LoVo (cell line): ENCODE measurements around the gene PBX3.
"Not testable (repeated sequence)": the region's sequence is repeated elsewhere in the genome, so short reads cannot be mapped to it uniquely, and the experiment has no call there.

Experiments used
- DNase-seq: peaks from one replicate; pipeline ENCODE4 v3.0.0-alpha.2; 2016; ENCODE audit warnings: low spot score

The PBX3 gene

DNA sequence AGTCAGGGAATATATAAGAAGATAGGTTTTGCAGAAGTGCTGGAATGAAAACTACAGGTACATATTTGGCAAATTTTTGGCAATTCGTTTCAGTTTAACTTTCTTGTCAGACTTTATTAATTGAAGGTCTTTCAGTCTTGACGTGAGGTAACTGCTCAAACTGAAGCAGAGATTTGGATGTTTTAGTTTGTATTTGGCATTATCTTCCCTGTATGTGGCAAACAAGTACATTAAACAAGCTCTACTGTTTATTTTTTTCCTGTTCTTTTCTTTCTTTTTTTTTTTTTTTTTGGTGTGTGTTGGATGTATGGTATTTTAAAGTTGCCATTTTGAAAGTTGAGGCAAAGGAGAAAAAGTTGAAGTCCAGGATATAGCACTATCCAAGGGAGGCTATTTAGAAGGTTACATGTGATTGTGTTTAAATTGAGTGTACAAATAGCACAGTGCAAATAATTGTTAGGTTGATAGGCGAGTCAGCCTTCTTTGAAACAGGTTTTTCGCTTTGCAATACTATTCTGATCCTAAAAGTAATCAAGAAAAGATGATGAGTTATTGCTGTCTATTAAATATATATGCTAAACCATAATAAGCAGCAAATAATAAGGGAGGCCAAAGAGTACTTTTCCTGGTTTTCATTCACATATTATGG is 2.2 kb downstream of the PBX3 start:
- no peak for DNase-seq

GRCh38 chr9:125749951-125750626 is 2.9 kb downstream of the PBX3 start:
- no peak for DNase-seq

- no peak for DNase-seq
Observed at GRCh38 chr9:125750627-125751011, 3.4 kb downstream of the PBX3 start.

- no peak for DNase-seq
Observed at GRCh38 chr9:125752070-125752628, 5.0 kb downstream of the PBX3 start.

- no peak for DNase-seq
Observed at GRCh38 chr9:125754096-125754495, 6.9 kb downstream of the PBX3 start.

- no peak for DNase-seq
Observed at GRCh38 chr9:125755340-125755739, 8.2 kb downstream of the PBX3 start.

- DNase-seq: no peak
Observed at GRCh38 chr9:125756518-125756917, 9.3 kb downstream of the PBX3 start.

DNA sequence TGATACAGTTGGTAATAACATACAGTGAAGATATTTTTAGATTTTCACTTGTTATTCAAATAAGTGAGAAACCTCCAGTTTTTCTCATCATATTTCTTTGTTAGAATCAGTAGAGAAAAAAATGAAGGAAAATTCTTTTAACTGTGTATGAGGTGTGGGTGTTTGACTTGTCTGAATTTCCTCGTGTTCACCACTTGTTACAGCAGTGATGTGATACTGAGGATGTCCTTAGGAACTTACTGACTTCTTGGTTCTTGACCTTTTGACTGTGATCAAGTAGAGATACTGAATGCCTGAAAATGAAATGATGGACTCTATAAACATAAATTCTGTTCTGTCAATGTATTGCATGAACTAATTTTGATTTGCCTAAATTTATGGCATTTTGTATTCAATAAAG is 10.7 kb downstream of the PBX3 start:
- no peak for DNase-seq

DNA sequence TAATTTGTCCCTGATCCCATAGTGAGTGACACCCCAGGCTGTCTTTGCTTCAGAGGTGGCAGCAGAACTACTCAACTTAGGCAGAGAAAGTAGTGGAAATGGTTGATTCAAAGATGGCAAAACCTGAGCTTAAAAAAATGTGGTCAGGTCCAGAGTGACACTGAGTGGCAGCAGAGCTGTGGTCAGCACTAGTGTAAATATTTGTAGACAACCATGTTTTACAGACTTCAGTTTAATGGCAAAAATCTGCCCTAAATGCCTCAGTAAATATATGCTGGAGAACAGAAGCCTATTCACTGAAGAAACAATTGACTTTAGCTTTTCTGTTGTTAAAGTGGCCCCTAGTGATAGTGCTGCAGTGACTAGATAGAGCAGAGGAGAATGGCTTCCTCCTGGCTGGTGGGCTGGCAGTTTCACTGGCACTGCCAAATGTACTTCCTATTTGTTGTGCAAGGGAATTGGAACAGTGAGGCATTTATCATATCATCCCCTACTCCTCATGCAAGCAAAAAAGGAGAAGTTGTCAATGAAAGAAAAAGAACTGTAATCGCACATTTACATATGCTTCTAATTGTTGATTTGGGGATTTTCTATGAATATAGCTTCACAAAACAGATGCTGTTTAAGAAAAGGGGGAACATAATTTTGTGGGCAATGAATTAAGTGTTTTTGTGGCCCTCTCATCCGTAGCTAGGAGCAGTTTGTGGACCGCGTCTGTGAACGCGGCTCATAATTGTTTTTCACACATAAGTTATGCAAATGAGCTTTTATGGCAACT is 12.0 kb downstream of the PBX3 start:
- no peak for DNase-seq

DNA sequence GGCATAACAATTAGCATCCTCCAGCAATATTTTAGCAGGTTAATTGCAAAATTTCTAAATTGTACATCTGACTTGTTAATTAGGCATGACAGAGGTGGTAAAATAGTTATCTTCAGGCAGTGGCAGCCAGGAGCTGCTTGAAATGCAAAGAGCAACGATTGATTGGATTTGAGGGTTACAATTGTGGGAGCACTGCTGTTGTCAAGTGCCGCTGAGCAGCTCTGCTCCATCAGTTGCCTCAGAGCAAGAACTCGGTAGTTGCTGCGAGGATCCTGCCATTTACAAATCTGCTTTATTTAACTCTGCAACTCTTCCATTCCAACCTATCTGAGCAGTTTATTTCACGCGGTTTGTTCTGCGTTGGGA is 12.6 kb downstream of the PBX3 start:
- no peak for DNase-seq

DNA sequence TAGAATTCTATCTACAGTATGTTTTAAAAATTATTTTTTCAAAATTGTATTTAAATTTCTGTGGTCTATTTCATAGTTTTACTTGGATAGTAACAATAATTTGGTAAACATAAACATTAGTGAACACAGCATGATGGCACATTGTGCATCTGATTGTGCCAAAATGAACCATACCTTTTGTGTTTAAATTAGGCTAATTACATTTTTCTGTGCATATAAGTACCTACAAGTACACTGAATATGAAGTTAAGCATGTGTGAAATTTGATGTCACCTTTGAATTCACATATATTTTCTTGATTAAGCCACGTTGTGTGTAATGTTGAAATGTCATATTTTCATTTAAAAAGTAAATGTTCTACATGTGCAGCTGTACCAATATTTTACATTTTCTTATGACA is 13.4 kb downstream of the PBX3 start:
- no peak for DNase-seq

DNA sequence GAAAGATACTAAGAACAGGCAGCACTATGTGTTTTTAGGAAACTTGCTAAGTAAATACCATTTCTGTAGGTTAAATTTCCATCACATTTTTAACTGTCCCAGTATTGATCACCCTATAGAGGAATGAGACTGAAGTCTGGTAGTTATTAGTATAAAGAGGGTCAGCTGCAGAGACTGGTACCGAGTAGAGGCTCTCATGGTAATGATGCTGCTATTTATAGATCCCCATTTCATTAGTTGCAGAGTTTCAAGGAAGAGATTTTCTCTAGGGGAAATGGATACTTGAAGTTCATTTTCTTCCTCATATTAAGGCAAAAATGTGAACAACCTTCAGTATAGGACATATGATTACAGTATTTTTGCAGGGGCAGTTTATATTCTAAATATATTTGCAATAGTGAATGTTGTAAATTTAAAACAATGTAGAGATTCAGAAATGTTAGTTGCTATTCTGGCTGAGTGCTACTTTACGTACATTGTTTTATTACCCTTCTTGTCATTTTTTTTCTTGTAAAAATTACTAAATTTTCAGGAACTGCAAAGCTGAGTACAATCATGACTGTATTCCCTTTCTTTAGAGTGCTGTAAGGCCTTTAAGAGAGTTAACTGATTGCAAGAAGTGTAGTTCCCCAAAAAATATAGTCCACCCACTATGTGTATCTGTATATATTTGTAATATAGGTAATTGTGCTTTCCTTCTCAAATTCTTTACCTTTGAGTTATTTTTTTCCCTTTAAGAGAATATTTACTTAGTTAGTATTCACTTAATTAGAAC is 14.7 kb downstream of the PBX3 start:
- DNase-seq: no peak

DNA sequence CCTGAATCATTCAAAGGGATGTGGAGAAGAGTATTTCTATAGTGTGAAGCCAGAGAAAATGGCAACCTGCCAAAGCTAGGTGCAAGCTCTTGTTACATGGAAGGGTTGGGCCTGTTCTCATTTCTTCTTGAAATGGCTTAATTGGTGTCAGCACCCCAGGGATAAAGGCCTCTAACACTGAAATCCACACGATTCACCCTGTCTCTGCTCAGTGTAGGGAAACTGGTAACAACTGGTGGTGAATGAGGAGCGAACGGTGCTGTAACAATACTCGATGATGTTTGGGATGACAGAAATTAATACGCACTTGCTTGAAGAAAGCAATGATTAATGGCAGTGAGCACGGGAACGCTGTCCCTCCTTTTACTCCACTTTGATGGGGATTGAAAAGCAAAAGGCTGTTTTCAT is 16.2 kb downstream of the PBX3 start:
- DNase-seq: no peak

GRCh38 chr9:125764198-125764597 is 17.0 kb downstream of the PBX3 start:
- no peak for DNase-seq

DNA sequence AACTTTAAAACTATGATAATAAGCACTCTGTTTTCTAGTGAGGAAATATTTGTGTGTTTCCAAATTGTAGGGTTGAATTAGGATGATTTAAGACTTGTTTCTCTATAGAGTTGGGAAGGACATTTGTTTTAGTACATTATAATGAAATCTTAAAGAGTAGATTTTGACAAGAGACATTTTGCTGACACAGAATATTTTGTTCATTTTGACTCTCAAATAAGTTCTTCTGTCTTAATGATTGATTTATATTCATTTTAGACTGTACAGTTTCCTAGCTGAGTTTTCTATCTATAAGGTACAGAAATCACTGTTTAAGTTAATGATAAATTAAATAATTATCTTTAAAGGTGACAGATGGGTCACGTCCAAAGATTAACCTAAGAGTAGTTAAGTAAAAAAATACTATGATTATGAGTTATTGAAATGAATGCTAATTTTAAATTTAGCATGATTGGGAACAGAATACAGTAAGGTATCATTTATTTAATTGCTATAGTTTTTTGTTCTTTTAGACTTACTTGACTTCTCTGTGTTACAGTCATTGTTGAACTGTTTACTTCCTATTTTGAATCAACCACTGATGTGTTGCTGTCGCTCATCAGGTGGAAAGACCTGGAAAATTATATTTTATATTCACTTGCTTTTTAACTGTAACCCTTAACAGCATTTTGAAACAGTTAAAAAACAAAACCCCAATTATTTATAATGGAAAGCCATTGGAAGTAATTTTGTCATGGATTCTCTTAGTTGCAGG is 19.5 kb downstream of the PBX3 start:
- no peak for DNase-seq

DNA sequence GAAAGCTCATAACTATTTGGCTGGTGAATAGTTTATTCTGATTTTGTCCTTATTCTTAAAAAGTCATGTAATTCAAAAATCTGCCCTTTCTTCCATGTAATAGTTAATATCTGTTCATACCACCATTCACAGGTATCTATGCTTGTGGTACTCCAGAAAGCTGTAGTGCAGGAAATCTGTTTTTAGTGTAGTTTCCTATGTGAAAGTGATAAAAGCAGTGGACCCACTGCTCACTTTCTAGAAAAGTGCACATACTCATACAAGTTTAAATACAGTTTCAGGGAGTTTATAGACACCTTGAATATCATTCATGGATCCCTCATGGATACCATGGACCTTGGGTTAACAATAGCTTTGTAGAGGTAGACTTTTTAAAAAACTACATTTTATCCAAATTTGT is 20.2 kb downstream of the PBX3 start:
- DNase-seq: no peak

DNA sequence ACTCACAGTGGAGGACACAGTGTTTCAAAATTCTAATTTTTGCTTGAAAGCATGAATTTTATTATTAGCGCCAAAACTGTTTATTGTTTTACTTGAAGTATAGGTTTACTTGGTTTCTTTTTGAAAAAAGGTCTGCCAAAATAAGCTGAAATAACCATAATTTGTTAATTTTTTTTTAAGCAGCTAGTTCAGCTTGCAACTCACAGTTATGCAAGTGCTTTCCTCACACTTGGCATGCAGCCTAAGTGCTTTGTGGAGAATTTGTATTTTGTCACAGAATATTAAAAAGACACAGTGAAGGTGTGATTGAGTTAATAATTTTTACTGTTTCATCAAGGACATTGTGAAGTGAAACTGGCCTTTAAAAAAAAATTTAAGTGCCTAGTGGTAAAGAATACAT is 21.6 kb downstream of the PBX3 start:
- DNase-seq: no peak

- DNase-seq: no peak
Observed at GRCh38 chr9:125771037-125771436, 23.9 kb downstream of the PBX3 start.

DNA sequence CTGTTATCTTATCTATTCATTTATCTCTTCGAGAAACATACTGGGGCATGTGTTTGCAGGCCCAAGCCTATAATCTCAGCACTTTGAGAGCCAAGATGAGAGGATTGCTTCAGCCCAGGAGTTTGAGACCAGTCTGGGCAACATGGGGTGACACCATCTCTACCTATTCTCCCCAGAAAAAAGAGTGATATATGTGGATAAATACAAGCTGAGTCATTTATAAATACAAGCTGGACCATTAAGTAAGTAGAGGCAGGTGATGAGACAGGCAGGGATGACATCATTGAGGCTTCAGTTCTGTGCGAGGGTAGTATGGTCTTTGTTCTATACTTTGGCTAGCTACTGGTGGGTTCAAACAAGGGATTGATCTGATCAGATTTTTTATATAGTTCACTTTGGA is 25.6 kb downstream of the PBX3 start:
- no peak for DNase-seq

GRCh38 chr9:125774106-125774505 is 26.9 kb downstream of the PBX3 start:
- DNase-seq: no peak

GRCh38 chr9:125776789-125777188 is 29.6 kb downstream of the PBX3 start:
- not testable (repeated sequence) for DNase-seq
